H9 (cell line): ENCODE measurements around the gene TTC29. TPM values are rescaled to one million over a fixed set of nuclear protein-coding genes. Genes with fewer than 3 reads are reported as not detected.

Experiments
- DNase-seq: peaks from one replicate; pipeline ENCODE4 v3.0.0-alpha.2; 2017
- H2AFZ ChIP-seq: one replicate; pipeline ENCODE4 v1.6.1; 2013; ENCODE audit warnings: mild to moderate bottlenecking, low read length, control low read depth, moderate library complexity
- H2AK5ac ChIP-seq: 2 replicates; pipeline ENCODE4 v1.6.1; 2013; ENCODE audit warnings: low read length, control low read depth, mixed read lengths; ENCODE audit not compliant: insufficient read length
- H2BK120ac ChIP-seq: one replicate; pipeline ENCODE4 v1.6.1; 2013; ENCODE audit warnings: low read depth, mild to moderate bottlenecking, low read length, control low read depth, inconsistent platforms; ENCODE audit not compliant: poor library complexity, severe bottlenecking
- H2BK12ac ChIP-seq: 2 replicates; pipeline ENCODE4 v1.6.1; 2013; ENCODE audit warnings: low read length, control low read depth, mixed read lengths, low read depth; ENCODE audit not compliant: insufficient read length
- H2BK15ac ChIP-seq: 2 replicates; pipeline ENCODE4 v1.6.1; 2013; ENCODE audit warnings: low read depth, low read length, control low read depth
- H2BK20ac ChIP-seq: one replicate; pipeline ENCODE4 v1.6.1; 2013; ENCODE audit warnings: low read depth, mild to moderate bottlenecking, low read length, control low read depth, inconsistent platforms; ENCODE audit not compliant: poor library complexity, severe bottlenecking
- H2BK5ac ChIP-seq: 2 replicates; pipeline ENCODE4 v1.6.1; 2013; ENCODE audit warnings: low read length, control low read depth, mixed read lengths; ENCODE audit not compliant: insufficient read length
- H3K14ac ChIP-seq: 2 replicates; pipeline ENCODE4 v1.6.1; 2013; ENCODE audit warnings: low read length, control low read depth; ENCODE audit not compliant: insufficient read depth
- H3K18ac ChIP-seq: 2 replicates; pipeline ENCODE4 v1.6.1; 2013; ENCODE audit warnings: low read depth, mild to moderate bottlenecking, mixed read lengths, low read length, control low read depth; ENCODE audit not compliant: insufficient read length
- H3K23ac ChIP-seq: 2 replicates; pipeline ENCODE4 v1.6.1; 2013; ENCODE audit warnings: low read length, control low read depth, mixed read lengths, low read depth; ENCODE audit not compliant: insufficient read length
- H3K23me2 ChIP-seq: 2 replicates; pipeline ENCODE4 v1.6.1; 2013; ENCODE audit warnings: low read depth, mild to moderate bottlenecking, mixed read lengths, low read length, control low read depth; ENCODE audit not compliant: insufficient read length, poor library complexity, severe bottlenecking
- H3K27ac ChIP-seq: 2 replicates; pipeline ENCODE4 v1.5.1; 2013; ENCODE audit warnings: low read length, control low read depth, mixed read lengths, low read depth; ENCODE audit not compliant: insufficient read length
- H3K27me3 ChIP-seq: 2 replicates; pipeline ENCODE4 v1.6.1; 2013; ENCODE audit warnings: low read length, control low read depth, inconsistent platforms; ENCODE audit not compliant: insufficient read depth
- H3K4ac ChIP-seq: 2 replicates; pipeline ENCODE4 v1.6.1; 2013; ENCODE audit warnings: low read depth, mild to moderate bottlenecking, control low read depth, inconsistent platforms, low read length, moderate library complexity
- H3K4me1 ChIP-seq: 2 replicates; pipeline ENCODE4 v1.6.1; 2013; ENCODE audit warnings: low read length, control low read depth, inconsistent platforms; ENCODE audit not compliant: insufficient read depth
- H3K4me2 ChIP-seq: 2 replicates; pipeline ENCODE4 v1.6.1; 2013; ENCODE audit warnings: low read length, control low read depth, mixed read lengths; ENCODE audit not compliant: insufficient read length, insufficient read depth
- H3K56ac ChIP-seq: 2 replicates; pipeline ENCODE4 v1.6.1; 2013; ENCODE audit warnings: low read depth, mild to moderate bottlenecking, mixed read lengths, low read length, control low read depth; ENCODE audit not compliant: insufficient read length
- H3K79me1 ChIP-seq: 2 replicates; pipeline ENCODE4 v1.6.1; 2013; ENCODE audit warnings: low read depth, mild to moderate bottlenecking, moderate library complexity, low read length, control low read depth, inconsistent platforms; ENCODE audit not compliant: insufficient read depth, poor library complexity, severe bottlenecking
- H3K79me2 ChIP-seq: 2 replicates; pipeline ENCODE4 v1.6.1; 2013; ENCODE audit warnings: low read length, control low read depth, inconsistent platforms; ENCODE audit not compliant: insufficient read depth
- H3K9ac ChIP-seq: 2 replicates; pipeline ENCODE4 v1.6.1; 2013; ENCODE audit warnings: low read length, control low read depth, mixed read lengths; ENCODE audit not compliant: insufficient read length; ENCODE audit errors: extremely low read depth
- H3K9me3 ChIP-seq: one replicate; pipeline ENCODE4 v1.6.1; 2013; ENCODE audit warnings: low read depth, low read length, inconsistent platforms; ENCODE audit not compliant: control insufficient read depth
- H3T11ph ChIP-seq: one replicate; pipeline ENCODE4 v1.6.1; 2013; ENCODE audit warnings: mild to moderate bottlenecking, low read length, control low read depth, inconsistent platforms
- H4K20me1 ChIP-seq: one replicate; pipeline ENCODE4 v1.6.1; 2013; ENCODE audit not compliant: control insufficient read depth, insufficient read length, insufficient read depth
- H4K5ac ChIP-seq: 2 replicates; pipeline ENCODE4 v1.6.1; 2013; ENCODE audit warnings: low read depth, mild to moderate bottlenecking, mixed read lengths, low read length, control low read depth; ENCODE audit not compliant: insufficient read length
- H4K8ac ChIP-seq: replicated peaks from 2 replicates; pipeline ENCODE4 v1.6.1; 2013; ENCODE audit warnings: low read length, control low read depth, mixed read lengths, low read depth; ENCODE audit not compliant: insufficient read length
- H4K91ac ChIP-seq: 2 replicates; pipeline ENCODE4 v1.6.1; 2013; ENCODE audit warnings: low read depth, mild to moderate bottlenecking, moderate library complexity, mixed read lengths, low read length, control low read depth; ENCODE audit not compliant: insufficient read length
- H3K27ac Mint-ChIP-seq, 3 experiments: 2 replicates in 2 of 3; 3 replicates in 1 of 3; pipeline ENCODE4 v1.8.0; 2020 to 2021; ENCODE audit warnings: mixed read lengths in 3 of 3, mild to moderate bottlenecking in 1 of 3, moderate library complexity in 1 of 3
- H3K27me3 Mint-ChIP-seq: 2 replicates; pipeline ENCODE4 v1.8.0; 2021; ENCODE audit warnings: low read depth, mild to moderate bottlenecking, moderate library complexity, mixed read lengths
- H3K36me3 Mint-ChIP-seq, 3 experiments: 2 replicates in 2 of 3; 3 replicates in 1 of 3; pipeline ENCODE4 v1.8.0; 2020 to 2021; ENCODE audit warnings: low read depth in 3 of 3, mixed read lengths in 3 of 3; ENCODE audit not compliant: insufficient read depth in 1 of 3
- H3K4me1 Mint-ChIP-seq, 2 experiments: 2 replicates each; pipeline ENCODE4 v1.8.0; 2020; ENCODE audit warnings: mixed read lengths in 2 of 2
- H3K4me3 Mint-ChIP-seq, 2 experiments: 2 replicates in 1 of 2; 3 replicates in 1 of 2; pipeline ENCODE4 v1.8.0; 2020 to 2021; ENCODE audit warnings: mild to moderate bottlenecking in 2 of 2, mixed read lengths in 2 of 2, moderate library complexity in 1 of 2
- H3K9me3 Mint-ChIP-seq, 2 experiments: 2 replicates in 1 of 2; 3 replicates in 1 of 2; pipeline ENCODE4 v1.8.0; 2020; ENCODE audit warnings: mild to moderate bottlenecking in 2 of 2, mixed read lengths in 2 of 2, moderate library complexity in 1 of 2
- CTCF ChIP-seq: fragments of 200-600 bp; sonication (generic); conservative IDR thresholded peaks from 3 replicates; pipeline ENCODE4 v1.8.0; 2021; ENCODE audit warnings: antibody characterized with exemption, mild to moderate bottlenecking
- whole genome bisulfite sequencing: extraction: QIAGEN DNeasy Blood & Tissue Kit; methylation state at CpG from one replicate; pipeline ENCODE4 v1.1.7; 2013; ENCODE audit warnings: missing lambda C conversion rate, low lambda C conversion rate, mixed read lengths; ENCODE audit not compliant: insufficient read length; ENCODE audit errors: extremely low coverage; 5-methylcytosine and 5-hydroxymethylcytosine counted together
- total RNA-seq: library from RNA; stranded (reverse); gene quantifications from 2 replicates; pipeline ENCODE4 v1.2.1, GENCODE V29; 2021

The TTC29 gene
- total RNA-seq, 1 experiment from 2014 or later = not detected

- Histone ChIP-seq H3K79me1 (no peaks in the 10 kb centered on the region), H4K20me1 (no peaks in the 10 kb centered on the region), H3K9ac (no peak overlapping the region), H4K5ac (no peak overlapping the region), H2BK12ac (no peak overlapping the region), H3K4me1 (no peaks in the 10 kb centered on the region), H3K27ac (no peak overlapping the region), H2BK15ac (no peak overlapping the region), H4K91ac (no peak overlapping the region), H2BK20ac (no peak overlapping the region), H4K8ac (no peak overlapping the region), H3K56ac (no peak overlapping the region), H2AK5ac (no peak overlapping the region), H3K4me2 (no peak overlapping the region), H3K4ac (no peak overlapping the region), H3K9me3 (no peaks in the 10 kb centered on the region), H3K23ac (no peak overlapping the region), H2BK5ac (no peak overlapping the region), H3K18ac (no peak overlapping the region), H2AFZ (no peak overlapping the region), H3K79me2 (no peaks in the 10 kb centered on the region), H2BK120ac (no peak overlapping the region), H3T11ph (no peak overlapping the region), H3K27me3 (no peaks in the 10 kb centered on the region), H3K23me2 (no peaks in the 10 kb centered on the region), H3K14ac (no peak overlapping the region)
- Mint-ChIP-seq H3K4me1 (no peaks in the 10 kb centered on the region), H3K4me3 (no peak overlapping the region), H3K9me3 (no peaks in the 10 kb centered on the region), H3K27ac (no peak overlapping the region), H3K36me3 (no peaks in the 10 kb centered on the region), H3K27me3 (peaks cover 3% of the 10 kb centered on the region; the same call in 1 of the 2 replicates)
- no peak for DNase-seq
- no CpG with 5 or more reads among the region's 6 CpGs for WGBS
- no peak for TF ChIP-seq CTCF
Measured at GRCh38 chr4:146834263-146835034, 111.2 kb downstream of the TTC29 start.
